Lung (tissue), 12 donors: ENCODE measurements around the gene SHISA5. TPM values are rescaled to one million over a fixed set of nuclear protein-coding genes. Genes with fewer than 3 reads are reported as not detected.

Source experiments
- ATAC-seq: fragments of 200-7000 bp; cut with Tn5 transposase; one replicate; pipeline ENCODE4 v1.9.1; 2020; ENCODE audit warnings: moderate number of reproducible peaks; ENCODE audit not compliant: insufficient read depth, low FRiP score
- DNase-seq, 3 donors: peaks; one replicate each; pipeline ENCODE4 v3.0.0-alpha.2; 2013 to 2017
- H3K27ac ChIP-seq, 2 donors: one replicate each; pipeline ENCODE4 v1.5.1; 2013; ENCODE audit warnings: mild to moderate bottlenecking in 2 of 2, moderate library complexity in 2 of 2, control low read depth in 1 of 2, inconsistent platforms in 1 of 2, low read depth in 1 of 2, low read length in 1 of 2
- H3K27me3 ChIP-seq, 3 donors: one replicate each; pipeline ENCODE4 v1.5.1; 2013; ENCODE audit warnings: low read length in 2 of 3; ENCODE audit not compliant: control insufficient read depth in 3 of 3, insufficient read depth in 3 of 3
- H3K36me3 ChIP-seq, 4 donors: one replicate each; pipeline ENCODE4 v1.5.1; 2013; ENCODE audit warnings: low read length in 4 of 4, mild to moderate bottlenecking in 1 of 4, moderate library complexity in 1 of 4; ENCODE audit not compliant: control insufficient read depth in 4 of 4, insufficient read depth in 4 of 4
- H3K4me1 ChIP-seq, 5 donors: one replicate each; pipeline ENCODE4 v1.5.1; 2013; ENCODE audit warnings: low read length in 5 of 5, mild to moderate bottlenecking in 2 of 5, moderate library complexity in 1 of 5; ENCODE audit not compliant: control insufficient read depth in 5 of 5, insufficient read depth in 5 of 5
- H3K4me3 ChIP-seq: one replicate; pipeline ENCODE4 v1.5.1; 2013; ENCODE audit warnings: mild to moderate bottlenecking, control low read depth, moderate library complexity
- H3K9ac ChIP-seq, 2 donors: one replicate each; pipeline ENCODE4 v1.5.1; 2013; ENCODE audit warnings: low read length in 2 of 2, control low read depth in 1 of 2; ENCODE audit not compliant: insufficient read depth in 1 of 2
- H3K9me3 ChIP-seq, 4 donors: one replicate each; pipeline ENCODE4 v1.5.1; 2013; ENCODE audit warnings: low read length in 3 of 4, mild to moderate bottlenecking in 1 of 4, moderate library complexity in 1 of 4; ENCODE audit not compliant: control insufficient read depth in 4 of 4, insufficient read depth in 3 of 4
- WGBS, 2 donors: extraction: QIAGEN DNeasy Blood & Tissue Kit; methylation state at CpG; one replicate each; pipeline ENCODE4 v1.1.7; 2013; 5-methylcytosine and 5-hydroxymethylcytosine counted together
- polyA plus RNA-seq, 2 donors: library from polyadenylated mRNA; stranded (reverse); fragments of 200-250 nt; gene quantifications; one replicate each; pipeline ENCODE4 v1.2.1, GENCODE V29; 2013
- total RNA-seq, 2 donors: library from RNA; depleted of rRNA in 1 of 2; stranded (reverse); fragments of >200 nt in 1 of 2; gene quantifications; one replicate each; pipeline ENCODE4 v1.2.1, GENCODE V29; 2014 to 2021
- TF ChIP-seq, protein P1 (sequence below): IDR thresholded peaks from 2 replicates; pipeline ENCODE4 v1.5.1; 2012; ENCODE audit warnings: mild to moderate bottlenecking; ENCODE audit errors: control extremely low read depth, extremely low read depth
- donor health status: control.
- donor health status: control.
- donor health status: Bipolar disorder and iron deficiency.
- donor health status: healthy.
- donor health status: DM: yes; HTN: yes; CAD: no.

The SHISA5 gene
- total and polyA plus RNA-seq, 4 donors: 70.5 to 184 (median 131) TPM

DNA sequence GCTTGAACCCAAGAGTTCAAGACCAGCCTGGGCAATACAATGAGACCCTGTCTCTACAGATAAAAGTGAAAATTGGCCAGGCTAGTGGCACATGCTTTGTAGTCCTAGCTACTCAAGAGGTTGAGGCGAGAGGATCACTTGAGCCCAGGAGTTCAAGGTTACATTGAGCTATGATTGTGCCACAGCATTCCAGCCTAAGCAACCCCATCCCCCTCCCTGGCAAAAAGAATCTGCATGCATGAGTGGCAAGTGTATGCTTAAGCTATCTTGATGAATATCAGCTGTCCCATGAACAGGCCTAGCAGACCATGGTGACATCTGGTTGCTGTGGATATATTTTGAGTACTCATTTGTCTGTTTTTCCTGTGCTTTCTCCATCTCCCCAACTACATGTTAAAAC, 52.7 kb downstream of the SHISA5 start:
- H3K36me3 ChIP-seq: peaks cover 10 to 29% (median 15%) of the 10 kb centered on the region in 4 donors
- WGBS, 2 donors: 71 to 95% methylated on average over 1 of the region's 1 CpG

DNA sequence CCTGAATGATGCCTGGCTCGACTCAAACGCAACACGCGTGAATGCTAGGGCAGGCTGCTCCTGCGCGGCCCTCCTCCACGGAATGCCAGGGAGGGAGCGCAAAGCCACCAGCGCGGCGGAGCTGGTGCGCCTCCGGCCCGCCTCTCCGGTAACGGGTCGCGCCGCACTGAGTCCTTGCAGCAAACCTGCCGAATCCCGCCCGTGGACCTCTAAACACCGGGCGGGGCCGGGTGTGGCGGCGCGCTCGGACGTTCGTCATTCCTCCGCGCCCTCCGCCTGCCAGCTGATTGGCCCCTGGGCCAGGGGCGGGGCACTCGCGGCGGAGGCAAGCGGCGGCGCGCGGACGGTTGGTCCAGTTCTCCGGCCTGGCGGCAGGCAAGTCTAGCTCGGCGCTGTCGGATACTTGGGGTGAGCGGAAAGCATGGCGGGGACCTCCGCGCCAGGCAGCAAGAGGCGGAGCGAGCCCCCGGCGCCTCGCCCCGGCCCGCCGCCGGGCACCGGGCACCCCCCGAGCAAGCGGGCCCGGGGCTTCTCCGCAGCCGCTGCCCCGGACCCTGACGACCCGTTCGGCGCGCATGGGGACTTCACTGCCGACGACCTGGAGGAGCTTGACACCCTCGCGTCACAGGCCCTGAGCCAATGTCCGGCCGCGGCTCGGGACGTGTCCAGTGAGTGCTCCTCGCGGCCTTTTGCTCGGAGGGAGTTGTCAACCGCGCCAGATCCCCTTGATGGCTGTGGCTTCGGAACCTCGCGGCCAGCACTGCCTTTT, 57.4 kb downstream of the SHISA5 start, which contains the start of gene ATRIP:
ATRIP (plus strand) TSS at position 313 of the 769 bp plus-strand sequence; CDS start at position 422, 109 bp downstream.
- ATAC-seq (peak; percentile 99), DNase-seq (peak; percentile 90 to 92 (median 91))
- TF ChIP-seq, protein P1, sequence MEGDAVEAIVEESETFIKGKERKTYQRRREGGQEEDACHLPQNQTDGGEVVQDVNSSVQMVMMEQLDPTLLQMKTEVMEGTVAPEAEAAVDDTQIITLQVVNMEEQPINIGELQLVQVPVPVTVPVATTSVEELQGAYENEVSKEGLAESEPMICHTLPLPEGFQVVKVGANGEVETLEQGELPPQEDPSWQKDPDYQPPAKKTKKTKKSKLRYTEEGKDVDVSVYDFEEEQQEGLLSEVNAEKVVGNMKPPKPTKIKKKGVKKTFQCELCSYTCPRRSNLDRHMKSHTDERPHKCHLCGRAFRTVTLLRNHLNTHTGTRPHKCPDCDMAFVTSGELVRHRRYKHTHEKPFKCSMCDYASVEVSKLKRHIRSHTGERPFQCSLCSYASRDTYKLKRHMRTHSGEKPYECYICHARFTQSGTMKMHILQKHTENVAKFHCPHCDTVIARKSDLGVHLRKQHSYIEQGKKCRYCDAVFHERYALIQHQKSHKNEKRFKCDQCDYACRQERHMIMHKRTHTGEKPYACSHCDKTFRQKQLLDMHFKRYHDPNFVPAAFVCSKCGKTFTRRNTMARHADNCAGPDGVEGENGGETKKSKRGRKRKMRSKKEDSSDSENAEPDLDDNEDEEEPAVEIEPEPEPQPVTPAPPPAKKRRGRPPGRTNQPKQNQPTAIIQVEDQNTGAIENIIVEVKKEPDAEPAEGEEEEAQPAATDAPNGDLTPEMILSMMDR: no peak
- Histone ChIP-seq H3K27me3 (no peaks in the 10 kb centered on the region), H3K36me3 (peaks cover 0 to 15% (median 8%) of the 10 kb centered on the region in 4 donors), H3K4me1 (peaks cover 0 to 21% (median 5%) of the 10 kb centered on the region in 5 donors), H3K4me3 (peak within 1 kb of the TSS; percentile 80), H3K9ac (peak within 1 kb of the TSS; percentile 67 to 75), H3K27ac (peak within 1 kb of the TSS; percentile 91 to 97), H3K9me3 (no peaks in the 10 kb centered on the region)
- WGBS, 2 donors: 0% methylated on average over 83 to 91 of the region's 91 CpGs

More for the DNA sequence above, 52.7 kb downstream of the SHISA5 start:
- Histone ChIP-seq H3K9ac (no peak overlapping the region), H3K27ac (no peak overlapping the region), H3K4me3 (no peak overlapping the region), H3K27me3 (no peaks in the 10 kb centered on the region), H3K4me1 (peaks cover 0 to 10% (median 4%) of the 10 kb centered on the region in 5 donors), H3K9me3 (no peaks in the 10 kb centered on the region)
- DNase-seq (no peak), ATAC-seq (no peak)
- TF ChIP-seq, protein P1: no peak

DNA sequence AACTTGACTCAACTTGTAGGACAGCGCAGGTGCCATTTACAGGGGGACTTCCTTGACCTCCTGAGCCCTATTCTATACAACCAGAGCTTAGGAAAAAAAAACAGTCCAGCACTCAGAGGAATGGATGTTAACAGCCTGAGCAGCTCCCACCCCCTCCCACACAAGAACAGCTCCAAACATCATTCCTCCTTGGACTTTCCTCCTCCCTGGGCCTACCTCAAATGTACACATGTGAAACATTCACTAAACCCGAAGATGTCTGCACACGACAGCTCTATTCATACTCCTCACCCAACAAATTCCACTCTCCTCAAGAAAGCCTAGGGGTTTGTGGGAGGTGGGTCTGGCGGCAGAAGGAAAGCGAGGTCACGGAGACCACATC, 57.9 kb downstream of the SHISA5 start:
- 14 to 16% methylated on average over 6 of the region's 6 CpGs for WGBS, 2 donors

More for the DNA sequence above, 57.9 kb downstream of the SHISA5 start:
- Histone ChIP-seq H3K4me3 (peak overlapping the region; percentile 80), H3K9me3 (no peaks in the 10 kb centered on the region), H3K4me1 (peaks cover 0 to 25% (median 5%) of the 10 kb centered on the region in 5 donors), H3K36me3 (peaks cover 0 to 13% (median 7%) of the 10 kb centered on the region in 4 donors), H3K27me3 (no peaks in the 10 kb centered on the region), H3K9ac (peak overlapping the region; percentile 56 to 75), H3K27ac (peak overlapping the region; percentile 91 to 97)
- ATAC-seq: no peak
- DNase-seq: no peak
- TF ChIP-seq, protein P1: no peak
